Stimulated activated CD4-positive, alpha-beta T cell treated with anti-CD3 and anti-CD28 coated beads, Interleukin-1b, Interleukin-23, amount 100 ng/mL, for 4 hours (primary cell): ENCODE data around the gene MACC1.

ENCODE experiments used
- DNase-seq, 2 donors: peaks; one replicate each; pipeline ENCODE4 v3.0.0-alpha.2; 2020; ENCODE audit warnings: low read depth in 2 of 2

MACC1 gene

GRCh38 chr7:20217193-20217948 is at the start of gene MACC1:
Gene MACC1 (minus strand): TSS chr7:20217384. CDS start chr7:20161862, 55,522 bp downstream.
- DNase-seq: no peak

- DNase-seq: no peak
Observed at GRCh38 chr7:20264623-20265022, 47.4 kb upstream of the MACC1 start.

- no peak for DNase-seq
Observed at GRCh38 chr7:20260223-20260622, 43.0 kb upstream of the MACC1 start.

- no peak for DNase-seq
Observed at GRCh38 chr7:20257212-20257611, 40.0 kb upstream of the MACC1 start.

- DNase-seq: no peak
Observed at GRCh38 chr7:20249920-20250319, 32.7 kb upstream of the MACC1 start.

GRCh38 chr7:20249376-20249775 is 32.2 kb upstream of the MACC1 start:
- no peak for DNase-seq

GRCh38 chr7:20246236-20246635 is 29.1 kb upstream of the MACC1 start:
- DNase-seq: no peak

- no peak for DNase-seq
Observed at GRCh38 chr7:20244334-20245120, 27.3 kb upstream of the MACC1 start.

- DNase-seq: no peak
Observed at GRCh38 chr7:20241911-20242261, 24.7 kb upstream of the MACC1 start.

- DNase-seq: no peak
Observed at GRCh38 chr7:20241194-20241910, 24.2 kb upstream of the MACC1 start.

GRCh38 chr7:20240080-20240926 is 23.1 kb upstream of the MACC1 start:
- no peak for DNase-seq

GRCh38 chr7:20238754-20239324 is 21.7 kb upstream of the MACC1 start:
- DNase-seq: no peak

- no peak for DNase-seq
Observed at GRCh38 chr7:20238194-20238753, 21.1 kb upstream of the MACC1 start.

- no peak for DNase-seq
Observed at GRCh38 chr7:20237464-20238193, 20.4 kb upstream of the MACC1 start.

- DNase-seq: no peak
Observed at GRCh38 chr7:20236790-20237189, 19.6 kb upstream of the MACC1 start.

GRCh38 chr7:20236043-20236442 is 18.9 kb upstream of the MACC1 start:
- no peak for DNase-seq

GRCh38 chr7:20235288-20235687 is 18.1 kb upstream of the MACC1 start:
- no peak for DNase-seq

GRCh38 chr7:20233362-20233761 is 16.2 kb upstream of the MACC1 start:
- DNase-seq: no peak

GRCh38 chr7:20232848-20233247 is 15.7 kb upstream of the MACC1 start:
- no peak for DNase-seq
